SJCRH30 (cell line): ENCODE measurements around the gene ATP5PF. TPM values are rescaled to one million over a fixed set of nuclear protein-coding genes. Genes with fewer than 3 reads are reported as not detected.
"Not testable (repeated sequence)": the region's sequence is repeated elsewhere in the genome, so short reads cannot be mapped to it uniquely, and the experiment has no call there.

Source experiments
- DNase-seq, 2 experiments: peaks; one replicate each; pipeline ENCODE4 v3.0.0-alpha.2; 2015 to 2020
- H3K27ac ChIP-seq: fragments of 250-450 bp; sonication (Bioruptor Pico); 2 replicates; pipeline ENCODE4 v1.5.1; 2020; ENCODE audit warnings: mild to moderate bottlenecking, moderate library complexity
- H3K27me3 ChIP-seq: fragments of 250-450 bp; sonication (Bioruptor Pico); 2 replicates; pipeline ENCODE4 v1.5.1; 2020; ENCODE audit warnings: mild to moderate bottlenecking, moderate library complexity
- H3K36me3 ChIP-seq: fragments of 250-450 bp; sonication (Bioruptor Pico); 2 replicates; pipeline ENCODE4 v1.5.1; 2020; ENCODE audit warnings: mild to moderate bottlenecking, moderate library complexity
- H3K4me1 ChIP-seq: fragments of 250-450 bp; sonication (Bioruptor Pico); 2 replicates; pipeline ENCODE4 v1.5.1; 2020; ENCODE audit warnings: mild to moderate bottlenecking, moderate library complexity
- H3K4me3 ChIP-seq: fragments of 250-450 bp; sonication (Bioruptor Pico); 2 replicates; pipeline ENCODE4 v1.5.1; 2020; ENCODE audit warnings: mild to moderate bottlenecking, moderate library complexity
- H3K9me3 ChIP-seq: fragments of 250-450 bp; sonication (Bioruptor Pico); replicated peaks from 2 replicates; pipeline ENCODE4 v1.5.1; 2020; ENCODE audit warnings: mild to moderate bottlenecking, moderate library complexity
- total RNA-seq: library from RNA; depleted of rRNA; stranded (reverse); fragments of >200 nt; shearing (Covaris generic); gene quantifications from 2 replicates; pipeline ENCODE4 v1.2.3, GENCODE V29; 2014

ATP5PF gene
- total RNA-seq, 1 experiment from 2014 or later: 258 TPM

DNA sequence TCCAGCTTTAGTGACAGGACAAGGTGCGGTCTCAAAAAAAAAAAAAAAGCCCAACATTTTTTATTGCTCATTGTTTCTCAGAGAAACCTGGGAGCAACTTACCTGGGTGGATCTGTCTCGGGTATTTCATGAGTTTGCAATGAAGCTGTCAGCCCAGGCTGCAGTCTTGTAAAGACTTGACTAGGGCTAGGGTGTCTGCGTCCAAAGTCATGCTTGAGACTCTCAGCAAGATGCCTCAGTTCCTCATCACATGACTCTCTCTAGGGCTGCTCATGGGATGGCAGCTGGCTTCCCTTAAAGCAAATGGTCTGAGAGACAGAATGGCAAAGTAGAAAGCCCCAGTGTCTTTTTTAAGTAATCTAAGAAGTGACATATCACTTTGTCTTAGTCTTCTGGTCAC, 8.2 kb upstream of the ATP5PF start:
- DNase-seq: no peak
- H3K9me3 ChIP-seq: no peaks in the 10 kb centered on the region
- peaks cover 3% of the 10 kb centered on the region for H3K4me1 ChIP-seq
- H3K27me3 ChIP-seq: no peaks in the 10 kb centered on the region
- no peak overlapping the region for H3K4me3 ChIP-seq
- H3K36me3 ChIP-seq: peaks cover 37% of the 10 kb centered on the region
- H3K27ac ChIP-seq: no peak overlapping the region

DNA sequence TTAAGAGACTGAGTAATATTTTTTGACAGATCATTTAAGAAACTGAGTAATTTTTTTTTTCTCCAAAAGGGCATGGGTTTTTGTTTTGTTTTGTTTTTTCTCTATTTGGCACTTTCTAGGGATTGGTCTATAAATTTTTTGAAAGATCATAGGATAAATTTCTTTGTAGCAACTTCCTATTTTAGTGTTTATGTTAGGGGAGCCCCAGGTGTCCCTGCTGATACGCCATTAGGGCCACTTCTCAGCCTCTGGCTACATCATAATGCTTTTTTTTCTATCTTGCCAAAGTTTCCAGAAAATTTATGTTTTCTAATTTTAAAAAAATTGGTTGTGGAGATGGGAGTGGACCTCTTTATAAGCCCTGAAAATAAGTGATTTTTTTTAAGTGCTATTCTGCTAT, 2.7 kb upstream of the ATP5PF start:
- H3K27ac ChIP-seq: peak overlapping the region; percentile 99

DNA sequence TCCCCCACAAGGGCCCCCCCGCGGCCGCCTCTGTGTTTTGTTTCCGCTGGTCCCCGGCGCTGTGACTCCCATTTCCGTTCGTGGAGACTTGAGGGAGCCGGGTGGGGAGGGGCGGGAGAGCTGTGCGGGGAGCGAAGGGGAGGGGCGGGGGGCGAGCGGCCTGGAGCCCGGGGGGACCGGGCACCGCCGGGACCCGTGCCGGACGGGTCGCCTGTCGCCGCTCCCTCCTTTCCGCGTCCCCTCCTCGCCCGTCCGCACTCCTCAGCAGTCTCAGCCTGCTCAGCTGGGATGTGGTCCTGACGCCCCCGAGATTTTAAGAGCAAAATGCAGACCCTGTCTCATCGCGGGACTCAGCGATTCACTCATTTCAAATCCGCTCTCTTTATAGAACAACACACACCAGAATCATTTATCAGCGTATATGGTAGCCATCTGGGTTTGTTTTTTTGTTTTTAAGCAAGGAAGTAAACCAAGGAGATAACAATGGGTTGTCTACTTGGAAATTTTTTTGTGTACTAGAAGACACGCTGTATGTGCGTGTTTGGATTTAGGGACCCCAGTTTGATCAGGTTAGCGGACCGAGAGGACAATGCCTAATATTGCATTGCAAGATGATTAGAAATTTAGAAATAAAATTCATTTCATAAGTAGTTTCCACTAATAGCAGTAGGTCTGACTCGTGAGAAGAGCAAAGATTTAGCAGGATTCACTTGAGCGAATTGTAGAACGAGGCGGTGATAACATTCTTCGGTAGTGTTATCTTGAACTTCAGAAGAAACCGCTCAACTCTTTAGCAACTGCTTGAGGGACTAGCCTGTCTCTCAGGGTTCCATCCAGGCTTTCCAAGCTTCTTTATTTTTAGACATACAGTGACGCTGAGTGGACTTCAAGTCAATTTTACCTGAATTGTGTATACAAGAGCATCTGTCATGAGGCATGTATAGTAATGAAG, 1.2 kb upstream of the ATP5PF start:
- peak; percentile 93 to 94 for DNase-seq

More for the DNA sequence above, 2.7 kb upstream of the ATP5PF start:
- no peaks in the 10 kb centered on the region for H3K9me3 ChIP-seq
- H3K36me3 ChIP-seq: peaks cover 11% of the 10 kb centered on the region
- H3K27me3 ChIP-seq: no peaks in the 10 kb centered on the region
- H3K4me1 ChIP-seq: peaks cover 16% of the 10 kb centered on the region
- H3K4me3 ChIP-seq: peak overlapping the region; percentile 92
- DNase-seq: no peak

DNA sequence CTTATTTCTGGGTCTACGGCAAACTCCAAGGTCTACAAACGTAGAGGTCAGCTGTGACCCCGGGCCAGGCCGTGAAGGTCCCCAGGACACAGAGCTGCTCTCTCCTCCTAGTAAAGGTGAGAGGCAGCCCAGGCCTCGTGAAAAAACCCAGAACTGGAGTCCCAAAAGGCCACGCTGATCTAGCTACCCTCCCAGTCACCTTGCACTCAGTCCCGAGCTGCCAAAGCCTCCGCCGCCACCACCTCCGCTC, 125 bp downstream of the ATP5PF start:
- H3K27ac ChIP-seq: peak overlapping the region; percentile 99
- H3K9me3 ChIP-seq: no peaks in the 10 kb centered on the region
- peak overlapping the region; percentile 92 for H3K4me3 ChIP-seq
- peaks cover 15% of the 10 kb centered on the region for H3K36me3 ChIP-seq
- no peak for DNase-seq
- H3K27me3 ChIP-seq: no peaks in the 10 kb centered on the region
- peaks cover 16% of the 10 kb centered on the region for H3K4me1 ChIP-seq

More for the DNA sequence above, 1.2 kb upstream of the ATP5PF start:
- Histone ChIP-seq H3K27ac (peak overlapping the region; percentile 99), H3K9me3 (no peaks in the 10 kb centered on the region), H3K4me3 (peak overlapping the region; percentile 92), H3K4me1 (peaks cover 16% of the 10 kb centered on the region), H3K27me3 (no peaks in the 10 kb centered on the region), H3K36me3 (peaks cover 4% of the 10 kb centered on the region; the same call in 1 of the 2 replicates)

DNA sequence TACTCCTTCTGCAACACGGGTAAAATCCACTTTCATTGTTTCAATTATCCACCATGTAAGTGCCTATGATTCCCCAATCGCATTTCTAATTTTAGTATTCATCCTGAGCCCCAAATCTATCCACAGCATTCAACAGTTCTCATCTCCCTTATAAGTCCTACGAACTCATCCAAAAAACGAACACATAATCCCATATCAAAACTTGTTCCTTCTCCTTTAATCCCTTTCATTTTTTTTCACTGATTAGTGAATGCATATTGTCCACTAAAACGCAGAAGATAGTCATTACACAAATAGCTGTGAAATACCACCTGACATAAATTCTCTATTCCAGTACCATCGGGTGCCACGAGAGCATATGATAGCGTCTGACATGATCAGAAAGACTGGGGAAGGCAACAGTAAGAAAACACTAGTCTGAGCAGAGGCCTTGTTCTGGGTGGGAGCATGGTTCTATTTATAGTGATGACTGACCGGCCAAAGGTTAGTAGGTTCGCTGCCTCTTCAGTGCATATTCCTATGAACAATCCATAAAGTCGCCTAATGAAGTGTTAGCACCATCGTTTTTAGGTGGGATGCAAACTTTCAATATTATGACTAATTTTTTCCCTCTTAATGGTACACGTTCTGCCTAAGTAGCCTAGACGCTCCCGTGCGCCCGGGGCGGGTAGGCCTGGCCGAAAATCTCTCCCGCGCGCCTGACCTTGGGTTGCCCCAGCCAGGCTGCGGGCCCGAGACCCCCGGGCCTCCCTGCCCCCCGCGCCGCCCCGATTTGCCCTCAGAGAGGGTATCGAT, 648 bp downstream of the ATP5PF start:
- peaks cover 20% of the 10 kb centered on the region for H3K36me3 ChIP-seq
- H3K9me3 ChIP-seq: no peaks in the 10 kb centered on the region
- H3K4me3 ChIP-seq: peak overlapping the region; percentile 92
- H3K27me3 ChIP-seq: no peaks in the 10 kb centered on the region
- DNase-seq: peak; percentile 18 to 49
- H3K27ac ChIP-seq: peak overlapping the region; percentile 99
- H3K4me1 ChIP-seq: peaks cover 16% of the 10 kb centered on the region

DNA sequence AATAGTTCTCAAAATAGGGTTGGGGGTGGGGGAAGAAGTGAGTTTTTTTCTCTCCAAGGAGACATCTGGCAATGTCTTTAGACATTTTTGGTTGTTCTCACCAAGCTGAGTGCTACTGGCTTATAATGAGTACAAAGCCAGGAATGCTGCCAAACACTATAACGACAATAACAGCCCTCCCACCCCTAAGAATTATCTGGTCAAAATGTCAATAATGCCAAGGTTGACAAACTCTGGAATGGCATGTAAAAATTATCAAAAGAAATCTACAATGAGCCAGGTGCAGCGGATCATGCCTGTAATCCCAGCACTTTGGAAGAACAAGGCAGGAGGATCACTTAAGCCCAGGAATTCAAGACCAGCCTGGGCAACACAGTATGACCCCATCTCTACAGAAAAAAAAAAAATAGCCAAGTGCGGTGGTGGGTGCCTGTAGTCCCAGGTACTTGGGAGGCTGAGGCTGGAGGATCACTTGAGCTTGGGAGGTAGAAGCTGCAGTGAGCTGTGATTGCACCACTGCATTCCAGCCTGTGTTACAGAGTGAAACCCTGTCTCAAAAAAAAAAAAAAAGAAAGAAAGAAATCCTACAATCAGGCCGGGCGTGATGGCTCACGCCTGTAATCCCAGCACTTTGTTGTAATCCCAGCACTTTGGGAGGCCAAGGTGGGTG, 2.5 kb downstream of the ATP5PF start:
- no peak for DNase-seq
- no peaks in the 10 kb centered on the region for H3K27me3 ChIP-seq
- no peak overlapping the region for H3K4me3 ChIP-seq
- H3K36me3 ChIP-seq: peaks cover 39% of the 10 kb centered on the region
- H3K27ac ChIP-seq: no peak overlapping the region
- H3K4me1 ChIP-seq: peaks cover 6% of the 10 kb centered on the region
- no peaks in the 10 kb centered on the region for H3K9me3 ChIP-seq

DNA sequence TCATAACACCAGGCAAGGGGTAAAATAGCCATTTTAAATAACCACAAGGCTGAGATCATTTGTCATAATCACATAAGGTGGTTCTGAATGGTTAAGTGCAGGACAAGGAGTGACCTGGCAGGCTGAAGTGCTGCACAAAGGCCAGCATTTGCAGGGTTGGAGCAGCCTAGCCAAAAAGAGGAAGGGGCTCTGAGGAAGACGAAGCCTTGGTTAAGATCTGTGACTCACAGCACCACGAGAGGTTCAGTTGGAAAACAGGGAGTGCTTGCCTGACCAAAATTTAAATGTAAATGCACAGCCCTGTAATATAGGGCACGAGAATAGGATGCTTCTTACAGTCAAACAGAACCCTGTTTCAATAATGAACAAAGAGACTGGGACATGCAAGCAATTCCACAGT, 12.1 kb downstream of the ATP5PF start:
- H3K4me3 ChIP-seq: no peak overlapping the region
- no peaks in the 10 kb centered on the region for H3K9me3 ChIP-seq
- DNase-seq: no peak
- no peaks in the 10 kb centered on the region for H3K4me1 ChIP-seq
- no peak overlapping the region for H3K27ac ChIP-seq
- H3K36me3 ChIP-seq: peaks cover 52% of the 10 kb centered on the region
- no peaks in the 10 kb centered on the region for H3K27me3 ChIP-seq

DNA sequence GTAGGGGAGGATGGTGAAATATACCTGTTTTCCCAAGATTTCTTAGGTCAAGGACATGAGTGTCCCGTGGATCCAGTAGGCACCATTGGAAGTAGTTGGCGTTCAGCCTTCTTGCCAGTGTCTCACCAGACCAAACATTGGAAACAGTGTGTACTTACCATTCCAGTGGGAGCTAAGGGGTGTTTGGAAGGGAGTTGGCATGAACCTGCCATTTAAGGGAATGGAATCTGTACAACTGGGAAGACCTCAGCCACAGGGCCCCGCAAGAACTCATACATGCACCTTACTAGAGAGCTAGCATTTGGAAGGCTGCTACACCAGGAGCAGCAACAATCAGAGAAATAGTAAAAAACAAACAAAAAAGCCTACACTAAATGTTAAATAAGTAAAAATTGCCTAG, 12.7 kb downstream of the ATP5PF start:
- Histone ChIP-seq H3K4me1 (no peaks in the 10 kb centered on the region), H3K27me3 (no peaks in the 10 kb centered on the region), H3K4me3 (no peak overlapping the region), H3K9me3 (no peaks in the 10 kb centered on the region), H3K27ac (no peak overlapping the region), H3K36me3 (peaks cover 50% of the 10 kb centered on the region)
- no peak for DNase-seq

DNA sequence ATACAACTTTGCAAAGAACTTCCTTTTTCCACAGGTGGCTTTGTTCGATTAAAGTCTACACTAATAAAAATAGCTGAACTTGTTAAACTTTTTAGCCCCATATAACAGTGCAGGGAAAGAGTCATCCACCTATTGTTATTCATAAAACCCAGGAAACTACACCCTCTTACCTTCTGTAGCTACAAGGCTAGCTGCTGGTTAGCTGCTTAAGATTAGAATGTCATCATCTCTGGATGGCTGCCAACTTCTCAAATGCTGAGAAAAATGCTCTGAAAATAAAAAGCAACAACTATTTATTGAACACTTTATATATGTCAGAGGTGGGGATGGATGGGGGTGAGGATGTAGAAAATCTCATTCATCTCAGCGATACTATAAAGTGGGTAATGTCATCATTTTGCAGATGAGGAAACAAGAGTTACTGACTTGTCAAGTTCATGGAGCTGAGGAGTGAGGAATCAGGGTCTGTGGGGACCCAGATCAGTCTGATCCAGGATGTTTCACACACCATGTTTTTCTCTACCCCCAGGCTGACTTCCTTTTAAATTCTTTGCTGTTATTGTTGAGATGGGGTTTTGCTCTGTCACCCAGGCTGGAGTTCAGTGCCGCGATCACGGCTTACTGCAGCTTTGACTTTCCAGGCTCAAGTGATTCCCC, 17.1 kb downstream of the ATP5PF start:
- no peak overlapping the region for H3K27ac ChIP-seq
- no peak overlapping the region for H3K4me3 ChIP-seq
- H3K27me3 ChIP-seq: no peaks in the 10 kb centered on the region
- H3K9me3 ChIP-seq: no peaks in the 10 kb centered on the region
- DNase-seq: peak in 1 of 2 experiments; percentile 16
- H3K4me1 ChIP-seq: no peaks in the 10 kb centered on the region
- peaks cover 30% of the 10 kb centered on the region for H3K36me3 ChIP-seq

DNA sequence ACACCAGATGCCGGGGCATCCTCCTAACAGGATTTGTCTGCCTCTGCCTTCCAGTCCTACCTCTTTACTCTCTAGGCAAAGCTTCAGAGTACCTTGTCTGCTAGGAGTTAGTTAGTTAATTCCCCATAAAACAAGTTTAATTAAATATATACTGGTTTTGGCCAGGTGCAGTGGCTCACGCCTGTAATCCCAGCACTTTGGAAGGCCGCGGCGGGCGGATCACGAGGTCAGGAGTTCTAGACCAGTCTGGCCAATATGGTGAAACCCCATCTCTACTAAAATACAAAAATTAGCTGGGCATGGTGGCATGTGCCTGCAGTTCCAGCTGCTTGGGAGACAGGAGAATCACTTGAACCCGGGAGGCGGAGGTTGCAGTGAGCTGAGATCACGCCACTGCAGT, 20.6 kb downstream of the ATP5PF start:
- H3K4me3 ChIP-seq, H3K4me1 ChIP-seq, H3K27me3 ChIP-seq, H3K27ac ChIP-seq, DNase-seq, H3K9me3 ChIP-seq: not testable (repeated sequence)
- peaks cover 31% of the 10 kb centered on the region for H3K36me3 ChIP-seq

DNA sequence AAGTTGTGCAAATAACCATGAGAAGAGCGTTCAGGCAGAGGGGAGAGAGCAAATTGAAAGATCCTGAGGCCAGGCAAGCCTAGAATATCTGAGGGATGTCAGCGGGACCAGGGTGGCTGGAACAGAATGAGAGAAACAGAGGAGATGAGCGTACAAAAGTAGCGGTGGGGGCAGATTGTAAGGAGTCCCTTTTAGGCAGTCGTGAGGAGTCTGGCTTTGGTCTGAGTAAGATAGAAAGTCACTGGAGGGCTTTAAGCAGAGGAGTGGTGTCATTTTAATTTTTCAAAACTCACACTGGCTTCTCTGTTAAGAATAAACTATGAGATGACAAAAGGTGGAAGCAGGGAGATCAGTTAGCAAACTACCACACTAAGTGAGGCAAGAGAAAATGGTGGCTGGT, 24.2 kb downstream of the ATP5PF start:
- Histone ChIP-seq H3K9me3 (no peaks in the 10 kb centered on the region), H3K36me3 (peaks cover 26% of the 10 kb centered on the region), H3K27ac (no peak overlapping the region), H3K4me3 (no peak overlapping the region), H3K4me1 (no peaks in the 10 kb centered on the region), H3K27me3 (no peaks in the 10 kb centered on the region)
- no peak for DNase-seq

DNA sequence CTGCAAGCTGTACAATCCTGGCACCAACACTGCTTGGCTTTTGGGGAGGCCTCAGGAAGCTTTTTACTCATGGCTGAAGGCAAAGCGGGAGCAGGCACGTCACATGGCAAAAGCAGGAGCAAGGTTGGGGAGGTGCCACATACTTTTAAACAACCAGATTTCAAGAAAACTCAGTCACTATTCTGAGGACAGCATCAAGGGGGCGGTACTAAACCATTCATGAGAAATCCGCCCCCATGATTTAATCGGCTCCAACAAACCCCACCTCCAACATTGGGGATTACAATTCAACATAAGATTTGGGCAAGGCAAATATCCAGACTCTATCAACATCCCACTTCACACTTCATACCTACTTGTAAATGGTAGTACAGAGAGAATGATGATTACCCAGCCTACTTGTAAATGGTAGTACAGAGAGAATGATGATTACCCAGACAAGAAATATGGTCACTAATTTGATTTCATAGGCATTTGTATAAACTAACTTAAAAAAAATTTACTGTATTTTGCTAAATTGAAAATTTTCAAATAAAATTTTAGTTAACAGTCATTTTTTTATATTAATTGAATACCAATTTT, 24.9 kb downstream of the ATP5PF start:
- Histone ChIP-seq H3K9me3 (no peaks in the 10 kb centered on the region), H3K4me1 (no peaks in the 10 kb centered on the region), H3K27ac (no peak overlapping the region), H3K27me3 (no peaks in the 10 kb centered on the region), H3K36me3 (peaks cover 19% of the 10 kb centered on the region), H3K4me3 (no peak overlapping the region)
- DNase-seq: peak in 1 of 2 experiments; percentile 16

DNA sequence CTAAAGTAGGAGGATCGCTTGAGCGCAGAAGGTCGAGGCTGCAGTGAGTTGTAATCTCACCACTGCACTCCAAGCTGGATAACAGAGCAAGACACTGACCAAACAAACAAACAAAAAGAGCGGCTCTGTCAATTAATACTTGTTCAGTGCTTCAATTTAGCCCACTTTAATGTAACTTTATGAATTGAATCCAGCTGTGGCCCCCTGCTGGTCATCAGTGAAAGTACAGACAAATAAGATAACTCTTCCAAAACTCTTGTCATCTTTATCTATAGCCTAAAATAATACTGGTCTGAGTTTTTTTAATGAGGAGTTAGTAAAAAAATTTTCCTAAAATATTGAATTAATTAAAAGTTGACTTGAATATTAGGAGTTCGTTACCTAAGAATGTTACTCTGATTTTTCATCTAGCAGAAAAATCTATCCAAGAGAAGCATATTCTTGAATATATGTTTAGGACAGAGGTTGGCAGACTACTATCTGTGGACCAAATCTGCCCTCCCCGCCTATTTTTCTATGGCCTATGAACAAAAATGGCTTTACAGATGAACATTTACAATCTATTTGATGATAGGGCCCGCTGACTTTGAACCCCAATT, 26.1 kb downstream of the ATP5PF start:
- Histone ChIP-seq H3K4me1 (no peaks in the 10 kb centered on the region), H3K4me3 (no peak overlapping the region), H3K27ac (no peak overlapping the region), H3K27me3 (no peaks in the 10 kb centered on the region), H3K9me3 (no peaks in the 10 kb centered on the region), H3K36me3 (peaks cover 11% of the 10 kb centered on the region)
- peak; percentile 31 to 76 for DNase-seq

DNA sequence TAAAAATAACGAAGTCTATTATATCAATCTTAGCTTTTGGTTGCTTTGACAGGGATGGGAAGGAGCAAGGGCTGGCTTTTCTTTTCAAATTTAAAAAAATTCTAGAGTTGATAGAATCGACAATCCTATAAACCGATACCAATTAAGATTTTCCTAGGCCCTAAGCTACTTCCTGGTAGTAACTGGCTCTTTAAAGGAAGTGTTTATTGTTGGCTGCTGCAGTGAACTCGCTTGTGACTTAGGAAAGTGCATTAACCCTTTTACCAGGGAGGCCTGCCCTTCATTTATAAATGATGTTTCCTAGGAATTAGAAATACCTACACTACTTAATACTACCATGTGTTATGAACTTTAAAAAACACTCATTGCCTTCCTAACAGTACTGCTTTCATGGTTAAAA, 33.2 kb downstream of the ATP5PF start:
- Histone ChIP-seq H3K27me3 (no peaks in the 10 kb centered on the region), H3K9me3 (0 out of 2 replicates have a peak, but pooled peaks cover 3% of the 10 kb centered on the region), H3K27ac (no peak overlapping the region), H3K4me1 (peaks cover 8% of the 10 kb centered on the region), H3K36me3 (peaks cover 5% of the 10 kb centered on the region), H3K4me3 (no peak overlapping the region)
- no peak for DNase-seq
